Muscle layer of colon (tissue), 2 donors: ENCODE results near the gene GRIK3.

Experiments
- H3K27ac ChIP-seq: one replicate; pipeline ENCODE4 v1.7.0; 2013; ENCODE audit warnings: low read depth, mild to moderate bottlenecking, low read length, moderate library complexity
- H3K27me3 ChIP-seq, 2 donors: one replicate each; pipeline ENCODE4 v1.7.0; 2013; ENCODE audit warnings: low read length in 2 of 2, mild to moderate bottlenecking in 2 of 2; ENCODE audit not compliant: insufficient read depth in 2 of 2, control insufficient read depth in 1 of 2
- H3K36me3 ChIP-seq: one replicate; pipeline ENCODE4 v1.7.0; 2013; ENCODE audit warnings: mild to moderate bottlenecking, low read length; ENCODE audit not compliant: insufficient read depth
- H3K4me1 ChIP-seq: one replicate; pipeline ENCODE4 v1.7.0; 2013; ENCODE audit warnings: mild to moderate bottlenecking, low read length; ENCODE audit not compliant: insufficient read depth
- H3K4me3 ChIP-seq, 2 donors: one replicate each; pipeline ENCODE4 v1.7.0; 2013; ENCODE audit warnings: low read length in 2 of 2, low read depth in 1 of 2, mild to moderate bottlenecking in 1 of 2, moderate library complexity in 1 of 2
- H3K9ac ChIP-seq: one replicate; pipeline ENCODE4 v1.7.0; 2013; ENCODE audit warnings: low read length
- H3K9me3 ChIP-seq: one replicate; pipeline ENCODE4 v1.7.0; 2013; ENCODE audit warnings: mild to moderate bottlenecking, low read length
- donor health status: abdominal sarcoma.
- donor health status: Adenocarcinoma of cecum.

The GRIK3 gene

GRCh38 chr1:36787312-36787913, 246.9 kb downstream of the GRIK3 start:
- H3K27me3 ChIP-seq, result peaks cover 0 to 16% of the 10 kb centered on the region in 2 donors
- H3K9ac ChIP-seq, result no peak overlapping the region
- H3K9me3 ChIP-seq, result no peaks in the 10 kb centered on the region
- no peaks in the 10 kb centered on the region for H3K4me1 ChIP-seq
- H3K36me3 ChIP-seq, result no peaks in the 10 kb centered on the region
- H3K4me3 ChIP-seq, result no peak overlapping the region
- H3K27ac ChIP-seq, result no peak overlapping the region

GRCh38 chr1:36786425-36786824, 247.9 kb downstream of the GRIK3 start:
- Histone ChIP-seq H3K36me3 (no peaks in the 10 kb centered on the region), H3K4me1 (no peaks in the 10 kb centered on the region), H3K27me3 (peaks cover 0 to 15% of the 10 kb centered on the region in 2 donors)

GRCh38 chr1:36784147-36784859, 250.0 kb downstream of the GRIK3 start:
- Histone ChIP-seq H3K9me3 (no peaks in the 10 kb centered on the region), H3K27ac (no peak overlapping the region), H3K9ac (no peak overlapping the region), H3K4me1 (no peaks in the 10 kb centered on the region), H3K4me3 (no peak overlapping the region), H3K36me3 (no peaks in the 10 kb centered on the region), H3K27me3 (no peaks in the 10 kb centered on the region)

More at GRCh38 chr1:36786425-36786824, 247.9 kb downstream of the GRIK3 start:
- Histone ChIP-seq H3K27ac (no peak overlapping the region), H3K4me3 (no peak overlapping the region), H3K9ac (no peak overlapping the region), H3K9me3 (no peaks in the 10 kb centered on the region)

DNA sequence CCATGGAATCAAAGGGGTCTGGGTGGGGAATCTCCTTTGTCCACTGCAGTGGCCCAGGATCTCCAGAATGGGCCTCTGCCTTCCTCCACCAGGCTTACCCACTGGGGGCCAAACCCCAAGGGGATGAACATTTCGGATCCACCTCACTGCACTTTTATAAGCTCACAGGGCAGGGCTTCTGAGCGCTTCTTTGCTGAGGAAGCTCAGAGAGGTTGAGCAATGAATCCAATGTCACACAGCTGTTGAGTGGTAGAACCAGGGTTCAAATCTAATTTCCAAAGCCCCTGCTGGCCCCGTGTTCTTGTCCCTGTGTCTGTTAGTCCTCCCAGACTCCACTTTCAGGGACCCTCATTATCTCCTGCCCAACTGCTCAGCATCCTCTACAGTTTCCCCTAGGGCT, 250.8 kb downstream of the GRIK3 start:
- H3K9ac ChIP-seq, result no peak overlapping the region
- H3K27me3 ChIP-seq, result peaks cover 0 to 3% of the 10 kb centered on the region in 2 donors

DNA sequence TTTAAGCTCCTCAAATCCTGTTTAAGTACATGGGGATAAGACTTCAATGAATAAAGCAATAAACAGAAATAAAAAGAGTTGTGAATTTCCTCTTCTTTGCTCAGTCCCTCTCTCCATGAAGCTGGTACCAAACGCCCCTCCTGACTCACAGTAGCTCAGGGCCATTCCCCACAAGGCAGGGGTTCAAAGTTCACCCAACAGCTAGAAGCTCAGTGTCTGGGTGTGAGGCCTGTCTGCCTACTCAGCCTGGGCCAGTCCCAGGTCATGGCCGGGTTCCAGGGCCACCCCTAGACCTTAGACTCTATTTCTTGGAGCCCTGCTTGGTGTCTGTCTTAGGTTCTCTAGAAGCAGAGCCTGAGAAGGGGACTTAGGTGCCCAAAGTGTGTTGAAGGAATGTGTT, 251.5 kb downstream of the GRIK3 start:
- peaks cover 0 to 3% of the 10 kb centered on the region in 2 donors for H3K27me3 ChIP-seq

More for the DNA sequence above, 250.8 kb downstream of the GRIK3 start:
- H3K9me3 ChIP-seq, result no peaks in the 10 kb centered on the region
- H3K27ac ChIP-seq, result no peak overlapping the region
- H3K4me1 ChIP-seq, result no peaks in the 10 kb centered on the region
- no peaks in the 10 kb centered on the region for H3K36me3 ChIP-seq
- no peak overlapping the region for H3K4me3 ChIP-seq

GRCh38 chr1:36782085-36782484, 252.2 kb downstream of the GRIK3 start:
- no peak overlapping the region for H3K27ac ChIP-seq
- H3K9ac ChIP-seq, result no peak overlapping the region
- H3K4me1 ChIP-seq, result no peaks in the 10 kb centered on the region
- no peaks in the 10 kb centered on the region for H3K36me3 ChIP-seq
- H3K4me3 ChIP-seq, result no peak overlapping the region
- H3K9me3 ChIP-seq, result no peaks in the 10 kb centered on the region
- peaks cover 0 to 3% of the 10 kb centered on the region in 2 donors for H3K27me3 ChIP-seq

More for the DNA sequence above, 251.5 kb downstream of the GRIK3 start:
- H3K9me3 ChIP-seq, result no peaks in the 10 kb centered on the region
- no peak overlapping the region for H3K27ac ChIP-seq
- no peak overlapping the region for H3K4me3 ChIP-seq
- no peaks in the 10 kb centered on the region for H3K36me3 ChIP-seq
- H3K9ac ChIP-seq, result no peak overlapping the region
- H3K4me1 ChIP-seq, result no peaks in the 10 kb centered on the region

DNA sequence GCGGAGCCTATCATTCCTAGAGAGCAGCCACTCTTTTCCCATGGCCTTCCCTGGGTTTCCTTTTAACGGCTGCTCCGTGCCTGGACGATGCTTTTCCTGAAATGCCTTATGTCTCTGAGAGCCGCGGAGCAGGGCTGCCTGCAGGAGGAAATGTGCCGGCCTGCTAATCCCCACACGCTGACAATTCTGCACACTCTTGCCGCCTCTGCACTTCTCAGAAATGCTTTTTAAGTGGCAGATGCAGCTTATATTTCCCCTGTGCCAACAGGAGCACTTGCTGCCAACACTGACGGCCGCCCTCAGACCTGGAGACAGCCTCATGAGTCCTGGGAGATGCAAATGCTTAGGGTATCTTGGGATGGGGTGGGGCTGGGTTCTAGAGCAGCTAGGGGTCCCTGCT, 253.2 kb downstream of the GRIK3 start:
- Histone ChIP-seq H3K36me3 (no peaks in the 10 kb centered on the region), H3K27me3 (peaks cover 0 to 3% of the 10 kb centered on the region in 2 donors), H3K4me3 (no peak overlapping the region), H3K27ac (no peak overlapping the region), H3K9ac (no peak overlapping the region), H3K9me3 (no peaks in the 10 kb centered on the region), H3K4me1 (no peaks in the 10 kb centered on the region)

DNA sequence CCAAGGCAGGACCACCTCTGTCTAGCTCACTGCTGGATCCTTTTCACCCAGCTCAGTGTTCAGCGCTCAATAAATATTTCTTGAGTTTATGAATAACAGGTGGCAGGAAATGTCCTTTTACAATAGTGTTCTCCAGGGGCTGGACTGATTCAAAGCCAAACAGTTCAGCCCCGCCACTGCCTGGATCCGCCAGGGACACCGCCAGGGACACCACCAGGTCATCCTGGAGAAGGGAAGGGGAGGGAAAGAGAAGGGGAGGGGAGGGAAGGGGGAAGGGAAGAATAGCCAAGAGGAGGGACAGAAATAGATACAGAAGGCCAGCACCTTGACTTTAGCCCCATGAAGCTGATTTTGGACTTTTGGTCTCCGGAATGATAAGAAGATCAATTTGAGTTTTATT, 255.6 kb downstream of the GRIK3 start:
- Histone ChIP-seq H3K27me3 (peaks cover 0 to 11% of the 10 kb centered on the region in 2 donors), H3K9me3 (no peaks in the 10 kb centered on the region), H3K4me3 (no peak overlapping the region)

GRCh38 chr1:36776948-36777831, 257.1 kb downstream of the GRIK3 start:
- no peak overlapping the region for H3K4me3 ChIP-seq
- H3K27ac ChIP-seq, result no peak overlapping the region
- no peak overlapping the region for H3K9ac ChIP-seq
- H3K36me3 ChIP-seq, result no peaks in the 10 kb centered on the region
- no peaks in the 10 kb centered on the region for H3K9me3 ChIP-seq
- H3K27me3 ChIP-seq, result peaks cover 0 to 24% of the 10 kb centered on the region in 2 donors
- H3K4me1 ChIP-seq, result no peaks in the 10 kb centered on the region

More for the DNA sequence above, 255.6 kb downstream of the GRIK3 start:
- H3K9ac ChIP-seq, result no peak overlapping the region
- no peaks in the 10 kb centered on the region for H3K4me1 ChIP-seq
- H3K27ac ChIP-seq, result no peak overlapping the region
- H3K36me3 ChIP-seq, result no peaks in the 10 kb centered on the region

GRCh38 chr1:36776256-36776655, 258.1 kb downstream of the GRIK3 start:
- no peaks in the 10 kb centered on the region for H3K9me3 ChIP-seq
- H3K9ac ChIP-seq, result no peak overlapping the region
- no peak overlapping the region for H3K4me3 ChIP-seq
- no peaks in the 10 kb centered on the region for H3K36me3 ChIP-seq
- H3K4me1 ChIP-seq, result no peaks in the 10 kb centered on the region
- peaks cover 0 to 33% of the 10 kb centered on the region in 2 donors for H3K27me3 ChIP-seq
- H3K27ac ChIP-seq, result no peak overlapping the region

GRCh38 chr1:36775716-36776115, 258.6 kb downstream of the GRIK3 start:
- Histone ChIP-seq H3K36me3 (no peaks in the 10 kb centered on the region), H3K9ac (no peak overlapping the region), H3K27ac (no peak overlapping the region), H3K9me3 (no peaks in the 10 kb centered on the region), H3K27me3 (peaks cover 0 to 37% of the 10 kb centered on the region in 2 donors), H3K4me1 (no peaks in the 10 kb centered on the region), H3K4me3 (no peak overlapping the region)
